Forelimb muscle (tissue), 1 donor: ENCODE results near the gene SLC9A8. TPM values are rescaled to one million over a fixed set of nuclear protein-coding genes. Genes with fewer than 3 reads are reported as not detected.

Source experiments
- DNase-seq: peaks from one replicate; pipeline ENCODE4 v3.0.0-alpha.2; 2013; ENCODE audit warnings: low read depth
- polyA plus RNA-seq: library from polyadenylated mRNA; unstranded; fragments of 120-200 nt; gene quantifications from one replicate; pipeline ENCODE4 v1.2.1, GENCODE V29; 2013; ENCODE audit not compliant: insufficient read length

Gene SLC9A8
- polyA plus RNA-seq, 1 donor: 5.7 TPM

- no peak for DNase-seq
These were observed 812 bp downstream of the SLC9A8 start for GRCh38 chr20:49813305-49813974.

- DNase-seq: no peak
These were observed 1.5 kb downstream of the SLC9A8 start for GRCh38 chr20:49814057-49814694.

- no peak for DNase-seq
These were observed 6.2 kb downstream of the SLC9A8 start for GRCh38 chr20:49818816-49819215.

GRCh38 chr20:49819702-49820101 is 7.1 kb downstream of the SLC9A8 start:
- DNase-seq: no peak

- no peak for DNase-seq
These were observed 8.8 kb downstream of the SLC9A8 start for GRCh38 chr20:49821381-49821780.

- DNase-seq: no peak
These were observed 9.3 kb downstream of the SLC9A8 start for GRCh38 chr20:49821870-49822331.

GRCh38 chr20:49823152-49823847 is 10.7 kb downstream of the SLC9A8 start:
- DNase-seq: no peak

- no peak for DNase-seq
These were observed 11.6 kb downstream of the SLC9A8 start for GRCh38 chr20:49824206-49824605.

GRCh38 chr20:49825521-49826033 is 12.9 kb downstream of the SLC9A8 start:
- DNase-seq: no peak

- no peak for DNase-seq
These were observed 18.6 kb downstream of the SLC9A8 start for GRCh38 chr20:49831022-49831769.

- no peak for DNase-seq
These were observed 19.4 kb downstream of the SLC9A8 start for GRCh38 chr20:49831770-49832631.

- no peak for DNase-seq
These were observed 20.2 kb downstream of the SLC9A8 start for GRCh38 chr20:49832632-49833327.

GRCh38 chr20:49833483-49833882 is 20.9 kb downstream of the SLC9A8 start:
- DNase-seq: no peak

- DNase-seq: no peak
These were observed 22.4 kb downstream of the SLC9A8 start for GRCh38 chr20:49835031-49835430.

- DNase-seq: no peak
These were observed 25.9 kb downstream of the SLC9A8 start for GRCh38 chr20:49838546-49838945.

GRCh38 chr20:49843139-49843538 is 30.5 kb downstream of the SLC9A8 start:
- no peak for DNase-seq

- DNase-seq: no peak
These were observed 31.2 kb downstream of the SLC9A8 start for GRCh38 chr20:49843770-49844380.

GRCh38 chr20:49845060-49845459 is 32.4 kb downstream of the SLC9A8 start:
- DNase-seq: no peak

GRCh38 chr20:49846206-49846807 is 33.7 kb downstream of the SLC9A8 start:
- peak; percentile 28 for DNase-seq
